HepG2 (cell line): Measurements from ENCODE around the gene GSK3A. TPM values are rescaled to one million over a fixed set of nuclear protein-coding genes. Genes with fewer than 3 reads are reported as not detected.
A peak's percentile ranks its signal among the peaks of the same experiment; 100 is the strongest.

ENCODE experiments used
- ATM ChIP-seq: fragments of 450-650 bp; IDR thresholded peaks from 2 replicates; pipeline ENCODE4 v1.7.1; 2017; ENCODE audit warnings: mild to moderate bottlenecking, borderline replicate concordance
- DPF2 ChIP-seq: sonication (generic); formaldehyde crosslinking; IDR thresholded peaks from 2 replicates; pipeline ENCODE4 v1.4.0; 2020; ENCODE audit warnings: mild to moderate bottlenecking, low read depth, missing genetic modification reagents, borderline replicate concordance
- EZH2 ChIP-seq: conservative IDR thresholded peaks from 2 replicates; pipeline ENCODE4 v1.6.1; 2012; ENCODE audit warnings: mild to moderate bottlenecking, low read depth, low read length, moderate library complexity
- GABPB1 ChIP-seq: IDR thresholded peaks from 2 replicates; pipeline ENCODE4 v1.6.1; 2016; ENCODE audit warnings: mild to moderate bottlenecking, missing genetic modification reagents, moderate library complexity, missing compliant biosample characterization
- GTF2F1 ChIP-seq: fragments of 150-350 bp; IDR thresholded peaks from 2 replicates; pipeline ENCODE4 v1.6.1; 2014; ENCODE audit warnings: low read length
- HOXD1 ChIP-seq: sonication (generic); formaldehyde crosslinking; IDR thresholded peaks from 2 replicates; pipeline ENCODE4 v1.5.0; 2020; ENCODE audit warnings: missing genetic modification reagents
- PPARG ChIP-seq: conservative IDR thresholded peaks from 2 replicates; pipeline ENCODE4 v1.6.1; 2016; ENCODE audit warnings: missing biosample characterization, missing genetic modification reagents
- SNAI1 ChIP-seq: sonication (generic); formaldehyde crosslinking; IDR thresholded peaks from 2 replicates; pipeline ENCODE4 v1.5.0; 2020; ENCODE audit warnings: mild to moderate bottlenecking, missing genetic modification reagents, borderline replicate concordance
- ZIK1 ChIP-seq: sonication (generic); formaldehyde crosslinking; IDR thresholded peaks from 2 replicates; pipeline ENCODE4 v1.5.0; 2020; ENCODE audit warnings: mild to moderate bottlenecking, low read depth, missing genetic modification reagents, borderline replicate concordance
- ZKSCAN8 ChIP-seq: IDR thresholded peaks from 2 replicates; pipeline ENCODE4 v1.6.1; 2016; ENCODE audit warnings: borderline replicate concordance, missing genetic modification reagents, missing compliant biosample characterization
- ZNF674 ChIP-seq: sonication (generic); formaldehyde crosslinking; IDR thresholded peaks from 2 replicates; pipeline ENCODE4 v1.5.0; 2020; ENCODE audit warnings: low read depth, mild to moderate bottlenecking, missing genetic modification reagents
- ZNF713 ChIP-seq: sonication (generic); formaldehyde crosslinking; IDR thresholded peaks from 2 replicates; pipeline ENCODE4 v1.4.0; 2020; ENCODE audit warnings: mild to moderate bottlenecking, missing genetic modification reagents
- ZNF878 ChIP-seq: sonication (generic); formaldehyde crosslinking; IDR thresholded peaks from 2 replicates; pipeline ENCODE4 v1.8.1; 2023; ENCODE audit warnings: mild to moderate bottlenecking, missing genetic modification reagents, moderate library complexity
- polyA plus RNA-seq, 8 experiments: library from polyadenylated mRNA; depleted of rRNA in 3 of 8; stranded (reverse) in 7 of 8; unstranded in 1 of 8; fragments of >200 nt; fragmentation: Illumina TruSeq in 4 of 8; extraction: Trizol in 4 of 8; gene quantifications; 2 replicates each; pipeline versions ENCODE4 v1.2.1 to v1.2.3, GENCODE V29; 2011 to 2016; ENCODE audit warnings: low read depth in 4 of 8, missing spikeins in 1 of 8, mixed read lengths in 1 of 8; ENCODE audit not compliant: insufficient read depth in 1 of 8
- total RNA-seq, 5 experiments: library from RNA; depleted of rRNA; stranded (reverse); fragments of >200 nt; fragmentation: Illumina TruSeq; extraction: Trizol; gene quantifications; 2 replicates each; pipeline ENCODE4 v1.2.3, GENCODE V29; 2016; ENCODE audit warnings: low read depth in 1 of 5
- TF ChIP-seq, protein P1 (sequence below): sonication (generic); formaldehyde crosslinking; IDR thresholded peaks from 2 replicates; pipeline ENCODE4 v1.4.0; 2020; ENCODE audit warnings: missing genetic modification reagents
- TF ChIP-seq, protein P2 (sequence below): sonication (generic); formaldehyde crosslinking; IDR thresholded peaks from 2 replicates; pipeline ENCODE4 v1.4.0; 2020; ENCODE audit warnings: missing genetic modification reagents
- TF ChIP-seq, protein P3 (sequence below): sonication (generic); formaldehyde crosslinking; IDR thresholded peaks from 2 replicates; pipeline ENCODE4 v1.8.0; 2022; ENCODE audit warnings: missing genetic modification reagents, mild to moderate bottlenecking, borderline replicate concordance
- TF ChIP-seq, protein P4 (sequence below): sonication (generic); formaldehyde crosslinking; conservative IDR thresholded peaks from 2 replicates; pipeline ENCODE4 v1.4.0; 2020; ENCODE audit warnings: missing genetic modification reagents
- TF ChIP-seq, protein P5 (sequence below): IDR thresholded peaks from 2 replicates; pipeline ENCODE4 v1.6.1; 2016; ENCODE audit warnings: control low read depth

GSK3A gene
- total and polyA plus RNA-seq, 2 of the 13 experiments (the other 11 are each of a cell fraction or from before 2014, with no cell fraction given): 16.9 to 52.5 TPM

DNA sequence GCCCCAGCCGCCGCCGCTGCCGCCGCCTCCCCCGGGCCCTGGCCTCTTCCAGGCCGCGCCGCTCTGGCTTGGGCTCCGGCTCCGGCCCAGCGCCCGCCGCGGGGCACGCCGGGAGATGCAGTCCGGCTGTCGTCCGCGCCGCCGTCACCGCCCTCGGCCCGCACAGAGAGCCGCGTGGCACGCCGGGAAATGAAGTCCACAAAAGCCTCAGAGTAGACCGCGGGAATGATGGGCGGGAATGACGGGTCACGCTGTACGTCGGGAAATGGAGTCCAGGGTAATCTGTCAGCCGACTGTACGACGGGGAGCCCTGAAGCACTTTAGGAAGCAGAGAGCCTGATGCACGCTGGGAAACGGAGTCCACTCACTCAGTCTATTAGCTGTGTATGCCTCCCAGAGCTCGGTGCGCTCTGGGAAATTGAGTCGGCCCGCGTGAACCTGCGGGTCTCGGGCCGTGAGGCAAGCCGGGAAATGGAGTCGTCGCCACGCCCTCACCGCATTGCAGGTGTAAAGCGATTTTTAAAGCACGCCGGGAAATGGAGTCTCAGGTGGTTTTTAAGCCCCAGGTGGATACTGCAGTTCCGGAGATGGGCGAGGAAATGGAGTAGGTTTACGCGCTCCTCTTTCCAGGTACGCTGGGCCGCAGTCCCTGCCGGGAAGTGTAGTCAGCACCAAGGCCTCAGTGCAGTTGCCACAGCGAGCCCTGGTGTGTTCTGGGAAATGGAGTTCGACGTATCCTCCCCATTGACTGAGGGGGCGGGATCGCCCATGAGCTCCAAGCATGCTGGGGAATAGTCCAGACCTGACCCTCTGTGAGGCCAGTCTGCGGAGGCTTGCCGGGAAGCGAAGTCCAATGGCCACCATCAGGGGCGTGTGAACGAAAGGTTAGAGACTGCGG lies at the start of gene GSK3A (continued):
- TF ChIP-seq ZNF878 (CRISPR knock-in tag) (no peak), EZH2 (no peak), SNAI1 (CRISPR knock-in tag) (no peak), ZNF713 (CRISPR knock-in tag) (no peak), GTF2F1 (no peak), ATM (no peak), HOXD1 (CRISPR knock-in tag) (no peak; the same call in 1 of the 2 replicates), PPARG (CRISPR knock-in tag) (no peak), DPF2 (CRISPR knock-in tag) (no peak), ZIK1 (CRISPR knock-in tag) (no peak), GABPB1 (CRISPR knock-in tag) (peak; percentile 90), ZKSCAN8 (CRISPR knock-in tag) (no peak; the same call in 1 of the 2 replicates), ZNF674 (no peak)
- TF ChIP-seq, protein P1, sequence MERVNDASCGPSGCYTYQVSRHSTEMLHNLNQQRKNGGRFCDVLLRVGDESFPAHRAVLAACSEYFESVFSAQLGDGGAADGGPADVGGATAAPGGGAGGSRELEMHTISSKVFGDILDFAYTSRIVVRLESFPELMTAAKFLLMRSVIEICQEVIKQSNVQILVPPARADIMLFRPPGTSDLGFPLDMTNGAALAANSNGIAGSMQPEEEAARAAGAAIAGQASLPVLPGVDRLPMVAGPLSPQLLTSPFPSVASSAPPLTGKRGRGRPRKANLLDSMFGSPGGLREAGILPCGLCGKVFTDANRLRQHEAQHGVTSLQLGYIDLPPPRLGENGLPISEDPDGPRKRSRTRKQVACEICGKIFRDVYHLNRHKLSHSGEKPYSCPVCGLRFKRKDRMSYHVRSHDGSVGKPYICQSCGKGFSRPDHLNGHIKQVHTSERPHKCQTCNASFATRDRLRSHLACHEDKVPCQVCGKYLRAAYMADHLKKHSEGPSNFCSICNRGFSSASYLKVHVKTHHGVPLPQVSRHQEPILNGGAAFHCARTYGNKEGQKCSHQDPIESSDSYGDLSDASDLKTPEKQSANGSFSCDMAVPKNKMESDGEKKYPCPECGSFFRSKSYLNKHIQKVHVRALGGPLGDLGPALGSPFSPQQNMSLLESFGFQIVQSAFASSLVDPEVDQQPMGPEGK (CRISPR knock-in tag): peak; percentile 71
- TF ChIP-seq, protein P2, sequence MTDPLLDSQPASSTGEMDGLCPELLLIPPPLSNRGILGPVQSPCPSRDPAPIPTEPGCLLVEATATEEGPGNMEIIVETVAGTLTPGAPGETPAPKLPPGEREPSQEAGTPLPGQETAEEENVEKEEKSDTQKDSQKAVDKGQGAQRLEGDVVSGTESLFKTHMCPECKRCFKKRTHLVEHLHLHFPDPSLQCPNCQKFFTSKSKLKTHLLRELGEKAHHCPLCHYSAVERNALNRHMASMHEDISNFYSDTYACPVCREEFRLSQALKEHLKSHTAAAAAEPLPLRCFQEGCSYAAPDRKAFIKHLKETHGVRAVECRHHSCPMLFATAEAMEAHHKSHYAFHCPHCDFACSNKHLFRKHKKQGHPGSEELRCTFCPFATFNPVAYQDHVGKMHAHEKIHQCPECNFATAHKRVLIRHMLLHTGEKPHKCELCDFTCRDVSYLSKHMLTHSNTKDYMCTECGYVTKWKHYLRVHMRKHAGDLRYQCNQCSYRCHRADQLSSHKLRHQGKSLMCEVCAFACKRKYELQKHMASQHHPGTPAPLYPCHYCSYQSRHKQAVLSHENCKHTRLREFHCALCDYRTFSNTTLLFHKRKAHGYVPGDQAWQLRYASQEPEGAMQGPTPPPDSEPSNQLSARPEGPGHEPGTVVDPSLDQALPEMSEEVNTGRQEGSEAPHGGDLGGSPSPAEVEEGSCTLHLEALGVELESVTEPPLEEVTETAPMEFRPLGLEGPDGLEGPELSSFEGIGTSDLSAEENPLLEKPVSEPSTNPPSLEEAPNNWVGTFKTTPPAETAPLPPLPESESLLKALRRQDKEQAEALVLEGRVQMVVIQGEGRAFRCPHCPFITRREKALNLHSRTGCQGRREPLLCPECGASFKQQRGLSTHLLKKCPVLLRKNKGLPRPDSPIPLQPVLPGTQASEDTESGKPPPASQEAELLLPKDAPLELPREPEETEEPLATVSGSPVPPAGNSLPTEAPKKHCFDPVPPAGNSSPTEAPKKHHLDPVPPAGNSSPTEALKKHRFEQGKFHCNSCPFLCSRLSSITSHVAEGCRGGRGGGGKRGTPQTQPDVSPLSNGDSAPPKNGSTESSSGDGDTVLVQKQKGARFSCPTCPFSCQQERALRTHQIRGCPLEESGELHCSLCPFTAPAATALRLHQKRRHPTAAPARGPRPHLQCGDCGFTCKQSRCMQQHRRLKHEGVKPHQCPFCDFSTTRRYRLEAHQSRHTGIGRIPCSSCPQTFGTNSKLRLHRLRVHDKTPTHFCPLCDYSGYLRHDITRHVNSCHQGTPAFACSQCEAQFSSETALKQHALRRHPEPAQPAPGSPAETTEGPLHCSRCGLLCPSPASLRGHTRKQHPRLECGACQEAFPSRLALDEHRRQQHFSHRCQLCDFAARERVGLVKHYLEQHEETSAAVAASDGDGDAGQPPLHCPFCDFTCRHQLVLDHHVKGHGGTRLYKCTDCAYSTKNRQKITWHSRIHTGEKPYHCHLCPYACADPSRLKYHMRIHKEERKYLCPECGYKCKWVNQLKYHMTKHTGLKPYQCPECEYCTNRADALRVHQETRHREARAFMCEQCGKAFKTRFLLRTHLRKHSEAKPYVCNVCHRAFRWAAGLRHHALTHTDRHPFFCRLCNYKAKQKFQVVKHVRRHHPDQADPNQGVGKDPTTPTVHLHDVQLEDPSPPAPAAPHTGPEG (CRISPR knock-in tag): no peak
- TF ChIP-seq, protein P3, sequence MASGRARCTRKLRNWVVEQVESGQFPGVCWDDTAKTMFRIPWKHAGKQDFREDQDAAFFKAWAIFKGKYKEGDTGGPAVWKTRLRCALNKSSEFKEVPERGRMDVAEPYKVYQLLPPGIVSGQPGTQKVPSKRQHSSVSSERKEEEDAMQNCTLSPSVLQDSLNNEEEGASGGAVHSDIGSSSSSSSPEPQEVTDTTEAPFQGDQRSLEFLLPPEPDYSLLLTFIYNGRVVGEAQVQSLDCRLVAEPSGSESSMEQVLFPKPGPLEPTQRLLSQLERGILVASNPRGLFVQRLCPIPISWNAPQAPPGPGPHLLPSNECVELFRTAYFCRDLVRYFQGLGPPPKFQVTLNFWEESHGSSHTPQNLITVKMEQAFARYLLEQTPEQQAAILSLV: 0 out of 2 replicates have a peak, but pooled peaks have one; percentile 4
- TF ChIP-seq, protein P4, sequence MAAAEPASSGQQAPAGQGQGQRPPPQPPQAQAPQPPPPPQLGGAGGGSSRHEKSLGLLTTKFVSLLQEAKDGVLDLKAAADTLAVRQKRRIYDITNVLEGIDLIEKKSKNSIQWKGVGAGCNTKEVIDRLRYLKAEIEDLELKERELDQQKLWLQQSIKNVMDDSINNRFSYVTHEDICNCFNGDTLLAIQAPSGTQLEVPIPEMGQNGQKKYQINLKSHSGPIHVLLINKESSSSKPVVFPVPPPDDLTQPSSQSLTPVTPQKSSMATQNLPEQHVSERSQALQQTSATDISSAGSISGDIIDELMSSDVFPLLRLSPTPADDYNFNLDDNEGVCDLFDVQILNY (CRISPR knock-in tag): peak; percentile 62
- TF ChIP-seq, protein P5, sequence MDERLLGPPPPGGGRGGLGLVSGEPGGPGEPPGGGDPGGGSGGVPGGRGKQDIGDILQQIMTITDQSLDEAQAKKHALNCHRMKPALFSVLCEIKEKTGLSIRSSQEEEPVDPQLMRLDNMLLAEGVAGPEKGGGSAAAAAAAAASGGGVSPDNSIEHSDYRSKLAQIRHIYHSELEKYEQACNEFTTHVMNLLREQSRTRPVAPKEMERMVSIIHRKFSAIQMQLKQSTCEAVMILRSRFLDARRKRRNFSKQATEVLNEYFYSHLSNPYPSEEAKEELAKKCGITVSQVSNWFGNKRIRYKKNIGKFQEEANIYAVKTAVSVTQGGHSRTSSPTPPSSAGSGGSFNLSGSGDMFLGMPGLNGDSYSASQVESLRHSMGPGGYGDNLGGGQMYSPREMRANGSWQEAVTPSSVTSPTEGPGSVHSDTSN (CRISPR knock-in tag): peak; percentile 63
